Keratinocyte (primary cell): ENCODE measurements around the gene RTKN.

Experiments
- CTCF ChIP-seq, 3 experiments: IDR thresholded peaks in 1 of 3; conservative IDR thresholded peaks in 1 of 3; optimal IDR thresholded peaks in 1 of 3; 2 replicates in 2 of 3; 3 replicates in 1 of 3; pipeline versions ENCODE3 to v1.5.1; 2011; ENCODE audit warnings: low read length in 3 of 3, mild to moderate bottlenecking in 3 of 3, moderate library complexity in 2 of 3, control low read depth in 1 of 3, inconsistent platforms in 1 of 3; ENCODE audit not compliant: insufficient read depth in 2 of 3; ENCODE audit errors: extremely low read depth in 1 of 3
- EZH2 ChIP-seq: IDR thresholded peaks from one replicate; pipeline ENCODE4 v1.6.1; 2012; ENCODE audit warnings: inconsistent platforms, mild to moderate bottlenecking, low read length, moderate library complexity

GRCh38 chr2:74462054-74462785 is 20.5 kb upstream of the RTKN start:
- no peak for TF ChIP-seq CTCF (optimal IDR thresholded peaks at IDR 0.05 in 1 of 3, IDR thresholded peaks at IDR 0.05 in 1 of 3, conservative IDR thresholded peaks at IDR 0.05 in 1 of 3; ENCODE audit: extremely low read depth in 1 of 3, insufficient read depth in 2 of 3, low read length in 3 of 3)
- TF ChIP-seq EZH2: no peak
